Measurements from ENCODE around the gene GALK1.

GRCh38 chr17:75720656-75721462 lies 44.1 kb downstream of the GALK1 start, which contains the start of gene ITGB4:
- TF ChIP-seq CTCF (IDR thresholded peaks at IDR 0.05) (peak; percentile 47), ZFX (IDR thresholded peaks at IDR 0.05; ENCODE audit: borderline replicate concordance) (no peak)

Measured in 22Rv1 (cell line).